IPS DF 4.7 (cell line): ENCODE results near the gene NTN1.
"Not testable (repeated sequence)": the region's sequence is repeated elsewhere in the genome, so short reads cannot be mapped to it uniquely, and the experiment has no call there.

Experiments
- DNase-seq: peaks from one replicate; pipeline ENCODE4 v3.0.0-alpha.2; 2013; ENCODE audit warnings: low spot score; ENCODE audit errors: extremely low read depth

Gene NTN1

DNA sequence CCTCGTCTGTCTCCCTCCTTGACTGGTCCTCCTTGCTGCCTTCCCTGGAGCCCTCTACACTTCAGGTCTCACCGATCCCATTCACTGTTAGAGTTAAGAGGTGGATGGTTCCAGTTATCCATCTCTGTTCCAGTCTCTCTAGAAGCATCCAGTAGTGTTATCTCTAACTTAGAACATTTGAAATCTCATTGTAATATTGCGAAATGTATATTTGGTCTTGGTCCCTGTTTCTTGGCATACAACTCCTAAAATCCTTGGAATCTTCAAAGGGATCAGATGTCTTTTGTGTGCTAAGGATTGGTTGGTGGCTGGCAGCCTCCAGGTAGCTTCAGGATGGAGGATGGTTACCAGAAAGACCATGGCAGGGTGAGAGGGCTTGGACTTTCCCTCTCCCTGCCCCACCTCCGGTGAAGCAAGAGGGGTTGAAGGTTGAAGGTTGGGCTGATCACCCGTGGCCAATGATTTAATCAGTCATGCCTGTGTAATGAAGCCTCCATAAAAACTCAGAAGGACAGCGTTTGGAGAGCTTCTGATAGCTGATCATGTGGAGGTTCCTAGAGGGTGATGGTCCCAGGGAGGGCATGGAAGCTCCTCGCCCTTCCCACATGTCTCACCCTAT, 59.1 kb downstream of the NTN1 start:
- DNase-seq, result no peak

DNA sequence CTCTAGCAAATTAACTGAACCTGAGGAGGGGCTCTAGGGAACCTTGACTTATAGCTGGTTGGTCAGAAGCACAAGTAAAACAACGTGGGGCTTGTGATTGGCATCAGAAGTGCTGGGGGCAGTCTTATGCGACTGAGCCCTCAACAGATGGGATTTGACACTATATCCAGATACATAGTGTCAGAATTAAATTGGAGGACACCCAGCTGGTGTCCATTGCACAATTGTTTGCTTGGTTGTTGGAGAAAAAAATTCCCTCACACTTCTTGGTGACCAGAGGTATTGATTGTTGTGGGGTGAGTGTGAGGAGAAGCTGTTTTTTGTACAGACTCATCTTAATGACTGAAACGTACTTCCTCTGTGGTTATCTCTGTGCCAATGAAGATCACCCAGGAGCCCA, 59.7 kb downstream of the NTN1 start:
- DNase-seq, result no peak

DNA sequence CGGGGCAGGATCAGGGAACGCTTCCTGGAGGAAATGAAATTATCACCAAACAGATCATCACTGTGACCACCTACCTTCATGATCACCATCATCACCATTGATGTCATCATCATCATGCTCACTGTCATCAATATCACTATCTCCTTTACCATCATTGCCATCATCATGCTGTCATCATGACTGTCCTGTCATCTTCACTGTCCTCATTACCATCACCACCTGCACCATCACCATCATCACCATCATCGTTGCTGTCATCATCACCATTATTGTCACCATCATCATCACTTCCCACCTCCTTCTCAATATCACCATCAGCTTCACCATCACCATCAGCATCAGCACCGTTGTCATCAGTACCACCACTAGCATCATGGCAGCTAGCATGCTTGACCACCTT, 65.3 kb downstream of the NTN1 start:
- DNase-seq, result no peak

DNA sequence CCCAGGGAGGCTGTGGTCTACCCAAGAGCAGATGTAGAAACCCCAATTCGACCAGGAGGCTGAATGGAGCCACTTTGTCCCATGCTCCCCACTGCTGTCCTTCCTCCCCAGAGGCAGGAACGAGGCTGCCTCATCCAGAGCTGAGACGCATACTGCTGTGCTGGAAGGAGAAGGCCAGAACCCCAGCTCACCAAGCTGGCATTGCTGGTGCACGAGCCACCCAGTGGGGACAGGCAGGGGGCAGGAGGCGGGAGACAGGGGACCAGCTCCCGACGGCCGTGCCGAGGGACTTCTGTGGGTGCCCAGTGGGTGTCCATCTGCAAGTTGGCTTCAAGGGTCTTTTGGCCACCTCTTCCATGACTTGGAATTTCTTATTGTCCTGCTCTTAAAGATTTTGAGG, 66.6 kb downstream of the NTN1 start:
- DNase-seq, result no peak

DNA sequence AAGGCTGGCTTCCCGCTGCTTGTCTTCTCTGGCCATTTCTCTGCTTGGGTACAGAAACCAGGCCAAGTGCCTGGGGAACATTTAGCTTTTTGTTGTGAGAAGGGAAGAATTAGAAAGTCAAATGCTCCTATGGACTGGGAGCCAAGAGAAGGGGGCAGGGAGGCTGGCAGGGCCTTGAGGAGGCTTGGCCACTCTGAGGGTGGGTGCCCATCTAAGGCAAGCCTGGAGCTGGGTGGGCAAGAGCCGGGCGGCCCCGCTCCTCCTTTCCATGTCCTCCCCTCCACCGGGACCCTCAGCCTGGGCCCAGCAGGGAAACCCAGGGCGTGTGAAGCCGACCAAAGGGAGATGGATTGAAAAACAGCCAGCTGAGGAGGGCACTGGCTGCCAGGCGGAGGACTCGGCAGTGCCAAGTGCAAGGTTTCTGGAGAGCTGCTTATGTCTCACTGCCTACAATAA, 69.4 kb downstream of the NTN1 start:
- DNase-seq, result no peak

DNA sequence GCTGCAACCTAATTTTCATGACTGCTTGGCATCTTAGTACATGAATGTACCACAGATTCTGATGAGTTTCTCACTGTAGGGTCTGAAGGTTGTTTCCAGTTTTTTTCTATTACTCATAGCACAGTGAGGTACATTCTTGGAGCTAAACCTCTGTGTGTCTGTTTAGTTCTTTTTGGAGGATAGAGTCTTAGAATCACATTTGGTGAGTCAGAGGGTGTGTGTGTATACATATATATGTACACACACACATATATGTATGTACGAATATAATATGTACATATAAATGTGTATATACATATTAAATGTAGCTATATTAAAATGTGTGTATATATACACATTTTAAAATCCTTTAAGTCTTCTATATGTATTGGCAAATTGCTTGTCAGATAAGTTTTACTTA, 72.9 kb downstream of the NTN1 start:
- no peak for DNase-seq

DNA sequence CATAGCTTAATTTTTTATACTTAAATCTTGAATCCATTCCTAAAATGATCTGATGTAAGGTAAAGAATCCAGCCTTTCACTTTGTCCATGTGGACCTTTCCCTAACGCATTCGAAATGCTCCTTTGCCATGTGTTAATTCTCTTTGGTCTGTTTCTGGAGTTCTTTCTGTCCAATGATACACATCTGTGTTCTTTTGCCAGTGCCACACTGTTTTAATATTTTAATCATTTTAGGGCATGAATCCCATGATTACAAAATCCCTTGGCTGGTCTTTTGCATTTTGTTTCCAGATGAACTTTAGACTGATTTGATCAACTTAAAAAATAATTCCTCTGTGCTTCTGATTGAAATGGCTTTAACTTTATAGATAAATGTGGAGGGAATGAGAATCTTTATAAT, 74.1 kb downstream of the NTN1 start:
- DNase-seq, result no peak

DNA sequence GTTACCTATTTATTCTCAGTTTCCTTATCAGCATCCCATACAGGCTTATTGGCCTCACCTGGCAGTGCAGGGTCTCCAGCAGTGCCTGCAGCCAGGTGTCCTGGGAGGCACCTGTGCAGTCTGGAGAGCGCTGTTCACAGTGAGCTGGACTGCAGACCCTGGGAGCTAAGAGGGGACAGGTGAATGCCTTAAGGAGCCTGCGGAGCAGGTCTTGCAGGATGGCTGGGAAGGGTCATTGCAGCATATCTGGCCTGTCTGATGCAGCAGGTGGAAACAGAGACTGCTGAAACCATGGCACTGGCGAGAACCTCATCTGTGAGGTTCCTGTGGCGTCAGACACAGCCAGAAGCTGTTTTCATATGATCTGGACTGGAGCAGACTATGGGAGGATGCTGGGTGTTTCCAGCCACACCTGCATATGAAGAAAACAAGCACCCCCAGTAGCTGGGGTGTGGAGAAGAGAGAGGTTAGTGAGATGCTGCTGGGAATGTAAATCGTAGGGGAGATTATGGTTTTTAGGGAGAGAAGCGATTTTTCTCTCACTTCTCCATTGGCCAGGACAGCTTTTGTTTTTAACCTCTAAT, 77.0 kb downstream of the NTN1 start:
- DNase-seq, result no peak

DNA sequence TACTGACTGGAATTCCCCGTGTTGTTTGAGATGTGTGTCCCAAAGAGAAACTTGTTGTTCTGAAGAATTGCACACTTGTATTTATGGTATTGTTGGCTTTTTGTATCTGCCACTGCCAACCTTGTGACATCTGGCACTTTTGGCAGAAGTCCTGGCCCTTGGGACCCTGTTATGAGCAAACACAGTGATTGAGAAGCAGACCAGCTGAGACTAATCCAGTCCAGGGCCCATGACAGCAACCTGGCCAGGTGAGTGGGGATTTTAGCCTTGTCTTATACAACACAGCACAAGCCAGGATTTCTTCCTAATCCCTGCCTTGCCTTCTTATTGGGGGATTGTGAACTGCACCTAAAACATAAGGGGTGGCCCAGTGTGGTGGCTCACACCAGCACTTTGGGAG, 80.0 kb downstream of the NTN1 start:
- DNase-seq, result no peak

DNA sequence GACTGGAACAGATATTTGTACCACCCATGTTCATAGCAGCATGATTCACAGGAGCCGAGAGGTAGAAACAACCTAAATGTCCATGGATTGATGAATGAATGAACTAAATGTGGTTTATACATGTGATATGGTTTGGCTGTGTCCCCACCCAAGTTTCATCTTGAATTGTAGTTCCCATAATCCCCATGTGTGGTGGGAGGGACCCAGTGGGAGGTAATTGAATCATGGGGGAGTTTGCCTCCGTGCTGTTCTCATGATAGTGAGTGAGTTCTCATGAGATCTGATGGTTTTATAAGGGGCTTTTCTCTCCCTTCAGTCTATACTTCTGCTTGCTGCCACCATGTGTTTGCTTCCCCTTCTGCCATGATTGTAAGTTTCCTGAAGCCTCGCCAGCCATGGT, 81.9 kb downstream of the NTN1 start:
- not testable (repeated sequence) for DNase-seq

DNA sequence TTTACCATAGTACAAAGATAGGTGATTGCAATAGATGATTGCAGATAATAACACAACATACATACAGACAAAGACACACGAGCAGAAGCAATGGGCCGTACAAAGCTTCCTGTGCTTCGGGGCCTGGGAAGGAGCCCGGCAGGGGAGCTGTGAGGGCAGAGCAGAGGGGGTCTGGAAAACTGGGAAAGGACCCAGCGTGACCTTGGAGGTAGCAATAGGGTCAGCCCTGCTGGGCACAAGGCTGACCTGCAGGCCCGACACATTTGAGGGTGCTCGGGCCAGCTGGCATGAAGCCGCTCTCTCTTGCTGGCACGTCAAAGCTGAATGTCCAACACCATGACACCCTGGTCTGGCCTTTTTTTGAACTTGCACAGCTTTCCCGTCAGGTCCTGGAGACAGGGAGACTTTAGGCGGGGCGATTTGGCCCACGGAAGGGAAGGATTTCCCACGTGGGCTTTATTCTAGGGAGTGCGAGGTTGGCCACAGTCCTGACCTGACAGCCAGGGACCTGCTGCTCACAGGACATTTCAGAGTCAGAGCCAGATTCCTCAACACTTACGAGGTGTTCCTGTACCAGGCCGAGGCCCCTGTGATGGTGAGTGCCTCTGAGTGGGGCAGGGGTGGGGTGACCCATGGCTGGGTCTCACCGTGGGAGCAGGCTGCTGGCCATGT, 83.2 kb downstream of the NTN1 start:
- DNase-seq, result no peak

DNA sequence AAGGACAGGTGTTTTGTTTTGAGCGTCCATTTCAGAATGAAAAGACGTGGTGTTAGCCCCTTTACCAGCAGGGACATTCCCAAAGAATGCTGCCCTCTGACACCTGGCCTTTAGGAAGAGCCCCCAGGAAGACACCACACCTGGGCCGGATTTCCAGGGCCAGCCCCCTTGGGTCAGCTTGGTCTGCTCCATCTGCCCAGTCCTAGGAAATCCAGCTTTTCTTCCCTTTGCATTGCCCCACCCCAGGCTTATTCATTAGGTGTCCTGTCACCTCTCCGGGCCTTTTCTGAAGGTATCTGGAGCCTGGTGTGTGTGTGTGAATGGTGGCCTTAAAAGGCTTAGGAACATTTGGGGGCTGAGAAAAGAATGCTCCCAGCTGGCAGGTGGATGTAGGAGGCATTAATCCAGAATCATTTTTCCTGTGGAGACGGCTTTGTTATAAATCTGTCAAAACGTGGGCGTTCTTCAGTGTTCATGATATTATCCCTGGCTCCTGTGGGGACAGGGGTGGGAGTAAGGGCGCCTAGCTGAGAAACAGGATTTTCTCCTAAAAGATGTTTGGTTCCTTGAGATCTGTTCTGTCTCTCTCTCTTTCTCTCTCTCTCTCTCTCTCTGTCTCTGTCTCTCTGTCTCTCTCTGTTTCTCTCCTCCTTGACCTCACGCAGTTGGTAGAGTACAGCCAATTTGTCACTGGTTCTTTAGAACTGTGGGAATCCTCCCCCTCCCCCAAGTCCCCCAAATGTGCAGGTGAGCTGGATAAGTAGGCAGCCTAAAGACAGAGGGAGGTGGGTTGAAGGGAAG, 84.0 kb downstream of the NTN1 start:
- DNase-seq, result no peak

DNA sequence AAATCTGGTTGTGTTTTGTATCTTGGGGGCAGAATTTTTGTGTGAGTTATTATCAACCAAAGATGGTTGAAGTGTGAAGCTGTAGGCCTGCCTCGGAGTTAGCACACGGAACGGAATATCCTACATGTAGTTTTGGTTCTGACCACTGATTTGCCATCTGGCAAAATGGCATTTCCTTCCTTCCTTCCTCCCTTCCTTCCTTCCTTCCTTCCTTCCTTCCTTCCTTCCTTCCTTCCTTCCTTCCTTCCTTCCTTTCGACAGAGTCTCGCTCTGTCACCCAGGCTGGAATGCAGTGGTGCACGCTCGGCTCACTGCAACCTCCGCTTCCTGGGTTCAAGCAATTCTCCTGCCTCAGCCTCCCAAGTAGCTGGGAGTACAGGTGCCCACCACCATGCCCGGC, 85.0 kb downstream of the NTN1 start:
- not testable (repeated sequence) for DNase-seq

DNA sequence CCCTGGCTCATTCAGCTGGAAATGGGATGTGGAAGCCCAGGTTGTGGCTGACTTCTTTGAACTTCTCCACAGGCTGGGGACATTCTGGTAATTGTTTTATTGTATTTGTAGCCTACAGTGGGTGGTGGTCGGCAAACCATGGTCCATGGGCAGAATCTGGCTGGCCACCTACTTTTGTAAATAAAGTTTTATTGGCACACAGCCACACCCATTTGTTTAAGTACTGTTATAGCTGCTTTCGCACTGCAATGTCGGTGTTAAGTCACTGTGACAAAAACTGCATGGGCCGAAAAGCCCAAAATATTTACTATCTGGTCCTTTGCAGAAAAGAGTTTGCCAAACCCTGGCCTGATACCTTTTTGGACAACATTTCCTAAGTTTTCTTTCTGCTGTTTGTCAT, 86.2 kb downstream of the NTN1 start:
- DNase-seq, result no peak

DNA sequence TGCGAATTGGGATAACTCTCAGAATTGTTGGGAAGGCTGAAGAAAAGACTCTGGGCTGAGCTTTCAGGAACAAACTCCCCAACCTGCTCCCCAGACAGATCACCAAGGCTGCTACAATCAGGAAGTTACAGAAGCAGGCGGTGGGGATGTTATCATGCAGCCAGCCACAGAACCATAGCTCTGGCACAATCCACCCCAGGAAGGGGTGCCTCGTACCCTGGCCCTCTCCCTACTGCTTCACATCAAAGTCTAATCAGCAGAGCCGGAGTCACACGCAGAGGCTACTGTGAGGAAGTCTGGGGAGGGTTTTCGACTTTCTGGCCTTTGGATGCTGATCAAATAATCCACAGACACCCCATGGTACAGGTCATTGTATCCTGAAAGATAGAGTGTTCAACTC, 86.8 kb downstream of the NTN1 start:
- DNase-seq, result no peak

DNA sequence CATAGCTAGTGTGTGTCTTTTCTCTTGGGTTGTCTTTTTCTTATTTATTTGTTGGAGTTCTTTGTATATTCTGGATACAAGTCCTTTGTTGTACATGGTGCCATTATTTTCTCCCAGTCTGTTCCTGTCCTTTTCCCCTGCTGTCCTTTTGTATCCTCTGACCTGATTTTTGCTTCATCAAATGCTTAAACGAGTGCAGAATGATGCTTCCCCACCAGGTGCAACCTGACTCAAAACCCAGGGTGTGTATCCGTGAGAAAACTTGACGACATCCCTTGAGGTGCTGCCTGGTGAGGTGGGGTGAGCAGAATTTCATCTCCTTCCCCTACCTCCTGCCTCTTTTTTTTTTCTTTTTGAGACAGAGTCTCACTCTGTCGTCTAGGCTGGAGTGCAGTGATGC, 88.6 kb downstream of the NTN1 start:
- DNase-seq, result no peak

DNA sequence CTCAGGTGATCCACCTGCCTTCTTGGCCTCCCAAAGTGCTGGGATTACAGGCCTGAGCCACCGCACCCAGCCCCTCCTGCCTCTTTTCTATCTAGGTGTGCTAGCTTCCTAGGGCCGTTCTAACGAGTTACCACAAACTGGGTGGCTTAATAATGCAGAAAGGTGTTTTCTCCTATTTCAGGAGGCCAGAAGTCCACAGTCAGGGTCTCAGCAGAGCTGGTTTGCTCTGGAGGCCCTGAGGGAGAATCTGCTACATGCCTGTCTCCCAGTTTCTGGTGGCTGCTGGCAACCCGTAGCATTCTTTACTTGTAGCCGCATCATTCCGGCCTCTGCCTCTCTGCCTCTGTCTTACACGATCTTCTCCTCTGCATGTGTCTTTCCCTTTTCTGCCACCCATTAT, 89.2 kb downstream of the NTN1 start:
- no peak for DNase-seq

DNA sequence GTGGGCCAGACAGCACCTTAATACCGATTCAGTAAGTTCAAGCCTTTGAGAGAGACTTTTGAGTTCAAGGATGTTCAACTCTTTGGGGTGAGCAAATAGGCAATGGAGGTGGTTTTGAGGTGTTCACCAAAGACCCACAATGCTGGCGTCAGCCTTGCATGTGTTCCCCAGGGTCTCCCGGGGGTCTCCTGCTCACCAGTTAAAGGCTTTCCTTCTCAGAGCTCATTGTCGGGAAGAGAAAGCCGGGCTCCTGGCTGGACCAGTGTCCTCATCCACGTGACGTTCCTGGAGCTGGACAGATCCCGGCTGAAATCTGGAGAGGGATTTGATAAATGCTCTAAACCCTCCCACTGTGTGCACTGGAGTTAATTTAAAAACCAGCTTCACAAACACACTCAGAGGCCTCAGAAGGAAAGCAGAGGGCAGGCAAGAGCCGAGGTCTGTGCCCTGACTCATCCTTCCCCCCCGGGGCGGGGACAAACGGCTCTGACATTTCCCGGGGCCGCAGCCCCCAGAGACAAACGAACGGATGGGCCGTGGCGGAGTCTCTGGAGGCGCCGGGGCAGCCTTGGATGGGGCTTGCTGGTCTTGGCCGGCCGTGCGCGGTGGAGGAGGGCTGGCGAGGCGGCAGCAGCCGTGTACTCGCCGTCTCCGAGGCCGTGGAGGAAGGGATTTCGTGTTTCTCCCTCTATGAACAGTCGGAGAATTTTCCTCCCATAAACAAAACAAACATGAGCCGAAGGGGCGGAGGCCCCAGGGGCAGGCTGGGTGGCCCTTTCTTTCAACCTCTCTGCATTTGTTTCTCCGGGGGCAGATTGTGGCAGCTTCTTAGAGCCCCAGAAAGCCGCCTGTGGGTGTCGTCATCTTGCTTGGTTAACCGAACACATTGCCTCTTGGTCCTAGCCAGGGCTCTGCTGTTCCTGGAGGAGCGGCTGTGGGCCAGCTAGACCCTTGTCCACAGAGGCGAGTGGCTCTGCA, 94.2 kb downstream of the NTN1 start:
- peak; percentile 22 for DNase-seq

DNA sequence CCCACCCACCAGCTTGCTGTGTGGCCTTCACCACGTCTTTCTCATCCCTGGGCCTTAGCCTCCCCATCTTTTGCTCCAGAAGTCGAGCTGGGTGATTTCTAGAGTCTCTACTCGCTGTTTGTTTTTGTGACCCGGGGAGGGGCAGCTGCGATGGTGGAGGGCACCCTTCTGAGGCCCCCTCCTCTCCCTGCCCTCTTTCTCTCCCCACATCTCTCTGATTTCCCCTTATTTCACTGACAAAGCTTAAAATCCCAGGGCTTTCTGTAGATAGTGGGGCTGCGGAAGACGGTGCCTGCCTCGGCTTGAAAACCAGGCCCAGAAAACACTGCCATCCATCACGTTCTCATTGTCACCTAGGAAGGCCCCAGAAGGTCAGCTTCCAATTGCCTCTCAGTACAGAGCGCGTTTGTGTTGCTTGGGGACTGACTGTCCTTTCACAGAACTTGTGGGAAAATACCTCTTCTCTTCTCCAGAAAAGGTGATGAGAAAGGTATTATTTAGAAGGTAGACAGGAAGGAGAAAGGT, 95.1 kb downstream of the NTN1 start:
- no peak for DNase-seq

DNA sequence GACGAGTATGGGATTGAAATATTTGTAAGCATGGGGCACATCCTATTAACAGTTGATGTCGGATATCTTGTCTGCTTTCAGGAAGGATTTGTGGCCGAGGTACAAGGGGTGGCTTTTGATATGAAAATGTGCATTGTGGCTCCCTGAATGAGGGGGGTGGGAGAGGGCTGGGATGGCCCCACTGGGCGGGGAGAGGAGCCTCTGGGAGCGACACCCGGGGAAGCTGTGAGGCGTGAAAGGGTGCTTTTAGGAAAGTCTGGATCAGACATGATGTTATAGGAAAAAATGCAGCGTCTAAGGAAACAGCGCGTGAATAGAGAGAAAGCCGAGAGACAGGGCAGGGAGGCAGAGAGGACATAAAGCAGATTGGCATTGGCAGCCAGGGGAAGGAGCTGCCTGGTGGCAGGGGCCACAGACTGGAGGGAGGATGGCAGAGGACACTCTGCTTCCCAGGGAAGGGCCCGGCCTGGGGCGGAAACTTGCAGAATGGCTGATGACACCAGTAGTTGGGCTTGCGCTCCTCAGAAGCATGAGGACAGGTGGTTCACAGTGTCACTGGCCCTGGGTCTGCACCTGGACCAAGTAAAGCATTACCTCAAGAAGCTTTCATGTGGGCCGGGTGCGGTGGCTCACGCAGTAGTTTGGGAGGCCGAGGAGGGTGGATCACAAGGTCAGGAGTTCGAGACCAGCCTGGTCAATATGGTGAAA, 95.7 kb downstream of the NTN1 start:
- no peak for DNase-seq
